ENCODE measurements around the gene ALPL. TPM values are rescaled to one million over a fixed set of nuclear protein-coding genes. Genes with fewer than 3 reads are reported as not detected.

ALPL gene
- polyA plus RNA-seq, 1 donor (not counting 4 experiments of a cell fraction or from before 2014, with no cell fraction given) = not detected

GRCh38 chr1:21541329-21541728 is 32.1 kb downstream of the ALPL start:
- Histone ChIP-seq H3K27ac (ENCODE audit: control insufficient read depth, insufficient read depth, low read length) (no peak overlapping the region), H3K79me2 (ENCODE audit: control insufficient read depth, insufficient read depth, low read length) (no peaks in the 10 kb centered on the region), H3K36me3 (ENCODE audit: control insufficient read depth in 2 of 2, extremely low read depth in 1 of 2, insufficient read depth in 2 of 2, low read length in 2 of 2) (no peaks in the 10 kb centered on the region), H3K27me3 (ENCODE audit: control insufficient read depth, extremely low read depth, insufficient read depth, low read length) (peaks cover 8% of the 10 kb centered on the region), H2AFZ (ENCODE audit: control insufficient read depth, low read length) (no peak overlapping the region), H3K4me3 (ENCODE audit: control insufficient read depth in 2 of 3, extremely low read depth in 1 of 3, insufficient read depth in 2 of 3, low read depth in 1 of 3, low read length in 3 of 3) (no peak overlapping the region), H3K9me3 (ENCODE audit: control insufficient read depth, low read depth, low read length) (no peaks in the 10 kb centered on the region), H3K4me1 (ENCODE audit: control insufficient read depth, extremely low read depth, insufficient read depth, low read length) (no peaks in the 10 kb centered on the region), H3K9ac (ENCODE audit: control insufficient read depth, extremely low read depth, insufficient read depth, low read length) (no peak overlapping the region), H3K4me2 (ENCODE audit: control insufficient read depth, extremely low read depth, insufficient read depth, low read depth, low read length) (no peak overlapping the region), H4K20me1 (ENCODE audit: control insufficient read depth, extremely low read depth, insufficient read depth, low read length) (no peaks in the 10 kb centered on the region), H3K9me1 (ENCODE audit: control insufficient read depth, extremely low read depth, insufficient read depth, low read length) (no peaks in the 10 kb centered on the region)
- FAIRE-seq (no peak), DNase-seq (ENCODE audit: low read depth, low spot score) (no peak)
- dilution Hi-C loops (cut with MboI; ENCODE audit: extremely low pct_ligation_motif_present, low sequenced_read_pairs) = no loop called here
- no peak for TF ChIP-seq CTCF (optimal IDR thresholded peaks at IDR 0.05 in 1 of 3, IDR thresholded peaks at IDR 0.05 in 1 of 3, conservative IDR thresholded peaks at IDR 0.05 in 1 of 3; ENCODE audit: extremely low read depth in 1 of 3, insufficient read depth in 2 of 3, low read length in 3 of 3)

GRCh38 chr1:21541835-21542234 is 32.6 kb downstream of the ALPL start:
- H3K4me3 ChIP-seq (ENCODE audit: control insufficient read depth in 2 of 3, extremely low read depth in 1 of 3, insufficient read depth in 2 of 3, low read depth in 1 of 3, low read length in 3 of 3) = no peak overlapping the region
- H3K27ac ChIP-seq (ENCODE audit: control insufficient read depth, insufficient read depth, low read length) = no peak overlapping the region
- H3K27me3 ChIP-seq (ENCODE audit: control insufficient read depth, extremely low read depth, insufficient read depth, low read length) = peaks cover 5% of the 10 kb centered on the region
- H2AFZ ChIP-seq (ENCODE audit: control insufficient read depth, low read length) = no peak overlapping the region
- no peak overlapping the region for H3K9ac ChIP-seq (ENCODE audit: control insufficient read depth, extremely low read depth, insufficient read depth, low read length)
- H3K9me1 ChIP-seq (ENCODE audit: control insufficient read depth, extremely low read depth, insufficient read depth, low read length) = no peaks in the 10 kb centered on the region
- FAIRE-seq (no peak), DNase-seq (ENCODE audit: low read depth, low spot score) (no peak)
- dilution Hi-C loops (cut with MboI; ENCODE audit: extremely low pct_ligation_motif_present, low sequenced_read_pairs) = no loop called here
- H4K20me1 ChIP-seq (ENCODE audit: control insufficient read depth, extremely low read depth, insufficient read depth, low read length) = no peaks in the 10 kb centered on the region
- H3K36me3 ChIP-seq (ENCODE audit: control insufficient read depth in 2 of 2, extremely low read depth in 1 of 2, insufficient read depth in 2 of 2, low read length in 2 of 2) = no peaks in the 10 kb centered on the region
- H3K79me2 ChIP-seq (ENCODE audit: control insufficient read depth, insufficient read depth, low read length) = no peaks in the 10 kb centered on the region
- no peaks in the 10 kb centered on the region for H3K4me1 ChIP-seq (ENCODE audit: control insufficient read depth, extremely low read depth, insufficient read depth, low read length)
- H3K4me2 ChIP-seq (ENCODE audit: control insufficient read depth, extremely low read depth, insufficient read depth, low read depth, low read length) = no peak overlapping the region
- no peaks in the 10 kb centered on the region for H3K9me3 ChIP-seq (ENCODE audit: control insufficient read depth, low read depth, low read length)
- no peak for TF ChIP-seq EZH2 (IDR thresholded peaks at IDR 0.05; ENCODE audit: low read length)
- TF ChIP-seq CTCF (optimal IDR thresholded peaks at IDR 0.05 in 1 of 3, IDR thresholded peaks at IDR 0.05 in 1 of 3, conservative IDR thresholded peaks at IDR 0.05 in 1 of 3; ENCODE audit: extremely low read depth in 1 of 3, insufficient read depth in 2 of 3, low read length in 3 of 3) = no peak
